Measurements from ENCODE around the gene SMTN. TPM values are rescaled to one million over a fixed set of nuclear protein-coding genes. Genes with fewer than 3 reads are reported as not detected.
A peak's percentile ranks its signal among the peaks of the same experiment; 100 is the strongest.

SMTN gene
- total and polyA plus RNA-seq, 2 donors (not counting 3 experiments of a cell fraction or from before 2014, with no cell fraction given), result 59.0 to 197 TPM

GRCh38 chr22:31084811-31085492 lies 3.8 kb downstream of the SMTN start:
- Histone ChIP-seq H2AFZ (ENCODE audit: low read depth, low read length) (peak overlapping the region; percentile 72), H3K4me3 (replicated peaks in 1 of 3; ENCODE audit: insufficient read depth in 1 of 3, low read depth in 1 of 3, low read length in 3 of 3) (peak overlapping the region; percentile 30 to 71 (median 59)), H3K4me1 (ENCODE audit: control insufficient read depth, extremely low read depth, insufficient read depth, low read length) (peaks cover 33% of the 10 kb centered on the region), H3K9ac (replicated peaks; ENCODE audit: extremely low read depth, insufficient read depth, low read length) (peak overlapping the region; percentile 76), H3K79me2 (ENCODE audit: control insufficient read depth, insufficient read depth, low read length) (peaks cover 80% of the 10 kb centered on the region), H3K27me3 (ENCODE audit: control insufficient read depth in 2 of 2, insufficient read depth in 2 of 2, low read length in 2 of 2) (no peaks in the 10 kb centered on the region), H3K9me3 (replicated peaks; ENCODE audit: control insufficient read depth, insufficient read depth, low read length) (no peaks in the 10 kb centered on the region), H4K20me1 (replicated peaks; ENCODE audit: control insufficient read depth, extremely low read depth, insufficient read depth, low read length) (no peaks in the 10 kb centered on the region), H3K27ac (ENCODE audit: insufficient read depth, low read depth, low read length) (peak overlapping the region; percentile 78), H3K4me2 (ENCODE audit: insufficient read depth, low read length) (peak overlapping the region; percentile 74), H3K36me3 (ENCODE audit: control insufficient read depth in 2 of 2, extremely low read depth in 1 of 2, insufficient read depth in 2 of 2, low read length in 2 of 2) (peaks cover 18 to 28% of the 10 kb centered on the region in 2 experiments), H3K9me1 (replicated peaks; ENCODE audit: control insufficient read depth, extremely low read depth, insufficient read depth, low read length) (no peaks in the 10 kb centered on the region)
- DNase-seq (ENCODE audit: low read depth, low spot score), result peak; percentile 71
- POLR2A ChIA-PET, result interaction anchor here (0.9 to 2.5 kb wide), 2 partner anchors 116 to 132 kb away, joined by 3 to 24 read pairs; partner anchors contain the start of genes MORC2 and TUG1
- FAIRE-seq, result peak; percentile 83
- peak; percentile 72 for TF ChIP-seq POLR2A (IDR thresholded peaks at IDR 0.05; ENCODE audit: low read depth, low read length)
- TF ChIP-seq MAX (IDR thresholded peaks at IDR 0.05; ENCODE audit: insufficient read depth, insufficient read length), result no peak
- no peak for TF ChIP-seq JUN (IDR thresholded peaks at IDR 0.05; ENCODE audit: borderline replicate concordance, insufficient read depth, insufficient read length, low read depth)
- peak; percentile 73 for TF ChIP-seq POLR2AphosphoS5 (IDR thresholded peaks at IDR 0.05; ENCODE audit: insufficient read depth, low read depth, low read length)
- TF ChIP-seq EZH2 (IDR thresholded peaks at IDR 0.05; ENCODE audit: borderline replicate concordance, low read depth, low read length, severe bottlenecking), result no peak
- no peak for TF ChIP-seq GATA2 (IDR thresholded peaks at IDR 0.05; ENCODE audit: insufficient read depth, insufficient read length, low read depth, low read length)
- no peak for TF ChIP-seq MYC (IDR thresholded peaks at IDR 0.05; ENCODE audit: low read depth, low read length)
- no peak for TF ChIP-seq FOS (IDR thresholded peaks at IDR 0.05; ENCODE audit: borderline replicate concordance, insufficient read depth, low read length)
- peak; percentile 82 to 87 for TF ChIP-seq CTCF (IDR thresholded peaks at IDR 0.05; ENCODE audit: extremely low read depth in 1 of 2, insufficient read depth in 1 of 2, low read depth in 1 of 2, low read length in 2 of 2)
- intact Hi-C loops (cut with micrococcal nuclease), result loop anchor here (1.0 kb wide), 2 partner anchors 137 to 322 kb away; no protein-coding TSS in a partner anchor
- no TSS peak for BruUV-seq (replicated peaks)
- dilution Hi-C loops (cut with MboI; ENCODE audit: extremely low pct_ligation_motif_present, low sequenced_read_pairs), result no loop called here
- CTCF ChIA-PET, result interaction anchor here (0.6 to 5.9 kb wide), 41 partner anchors 10 to 640 kb away, joined by 3 to 150 read pairs (median 5); partner anchors contain the start of genes MORC2, PLA2G3, SELENOM and TUG1
